ENCODE results near the gene RPL28.

The RPL28 gene

DNA sequence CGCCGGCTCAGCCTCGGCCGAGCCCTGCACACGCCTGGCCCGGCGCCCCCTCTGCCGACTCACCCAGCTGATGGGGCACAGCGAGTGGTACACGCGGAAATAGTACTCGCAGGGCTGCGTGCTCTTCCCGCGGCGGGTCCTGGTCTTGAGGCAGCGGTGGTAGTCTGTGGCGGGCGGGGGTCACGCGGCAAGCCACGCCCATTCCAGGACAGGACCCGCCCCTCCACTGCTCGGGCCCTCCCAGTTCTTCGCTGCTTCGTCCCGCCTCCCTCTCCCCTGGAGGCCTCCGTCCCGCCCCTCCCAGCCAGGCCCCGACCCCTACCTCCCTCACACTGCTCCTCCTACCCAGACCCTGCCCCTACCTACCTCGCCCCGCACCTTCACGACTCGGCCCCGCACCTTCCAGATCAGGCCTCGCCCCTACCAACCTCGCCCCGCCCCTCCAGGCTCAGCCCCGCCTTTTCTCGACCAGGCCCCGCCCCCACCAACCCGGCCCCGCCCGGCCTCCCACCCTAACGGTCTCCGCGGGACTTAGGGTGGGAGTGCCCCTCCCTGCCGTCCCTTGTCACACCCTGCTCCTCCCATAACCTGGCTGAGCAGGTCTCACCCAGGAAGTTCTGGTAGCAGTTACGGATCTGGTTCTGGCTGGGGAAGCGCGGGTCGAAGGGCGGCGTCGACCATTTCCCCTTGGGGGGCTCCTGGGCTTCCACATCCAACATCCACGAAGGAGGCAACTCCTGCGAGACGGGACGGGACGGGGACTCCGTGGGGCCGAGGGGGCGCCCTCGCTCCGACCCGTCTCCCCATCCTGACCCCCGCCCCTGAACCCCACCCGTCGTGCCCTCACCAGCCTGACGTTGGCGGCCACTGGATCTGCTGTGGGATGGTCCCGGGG lies 31.7 kb upstream of the RPL28 start:
- DNase-seq, result peak; percentile 86

DNA sequence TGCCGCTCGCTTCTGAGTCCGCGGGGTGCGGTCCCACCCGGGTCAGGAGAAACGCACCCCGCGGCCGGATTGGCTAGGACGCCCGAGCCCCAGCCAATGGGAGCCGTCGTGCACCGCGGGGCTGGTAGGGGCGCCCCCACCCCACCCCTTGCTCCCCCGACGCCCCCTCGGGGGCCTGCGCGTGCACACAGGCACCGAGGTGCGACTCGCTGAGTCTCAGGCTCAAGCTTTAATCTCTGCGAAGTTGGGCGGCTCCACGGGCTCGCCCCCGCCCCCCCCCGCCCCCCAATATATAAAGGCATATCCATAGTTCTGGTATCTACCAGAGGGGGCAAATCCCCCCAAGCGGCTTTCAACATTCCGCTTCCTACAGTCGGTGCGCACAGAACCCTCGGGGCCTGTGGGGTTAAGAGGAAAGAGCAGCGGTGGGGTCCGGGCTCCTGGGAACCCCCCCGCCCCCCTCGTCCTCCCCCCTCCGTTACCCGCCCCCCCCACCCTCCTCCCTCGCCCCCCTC lies 31.0 kb upstream of the RPL28 start, which contains the start of gene COX6B2:
COX6B2 (minus strand) TSS at position 22 of the 515 bp plus-strand sequence. CDS start 198 bp downstream, outside the sequence.
- DNase-seq, result no peak

DNA sequence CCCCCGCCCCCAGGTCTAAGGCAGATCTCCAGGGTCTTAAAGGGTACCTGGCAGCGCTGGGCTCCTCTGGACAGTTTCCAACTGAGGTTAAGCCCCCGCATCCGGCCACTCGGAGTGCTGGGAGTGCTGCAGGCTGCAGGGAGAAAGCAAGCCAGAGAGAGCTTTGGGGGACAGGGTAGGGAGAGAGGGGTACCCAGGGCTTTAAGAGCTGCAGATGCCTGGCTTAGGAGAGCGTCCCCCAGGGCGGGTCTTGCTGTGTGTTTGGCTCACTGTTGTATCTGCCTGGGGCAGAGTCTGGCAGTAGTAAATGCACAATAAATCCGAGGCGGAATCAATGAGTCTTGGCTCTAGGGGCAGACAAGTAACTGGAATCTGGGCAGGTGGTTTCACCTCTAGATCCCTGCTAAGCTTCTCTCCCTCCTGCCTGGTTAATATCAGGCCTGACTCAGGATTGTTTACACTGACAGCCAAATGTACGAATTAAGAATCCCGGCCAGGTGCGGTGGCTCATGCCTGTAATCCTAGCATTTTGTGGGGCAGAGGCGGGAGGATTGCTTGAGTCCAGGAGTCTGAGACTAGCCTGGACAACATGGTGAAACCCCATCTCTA lies 30.4 kb upstream of the RPL28 start:
- DNase-seq, result no peak

DNA sequence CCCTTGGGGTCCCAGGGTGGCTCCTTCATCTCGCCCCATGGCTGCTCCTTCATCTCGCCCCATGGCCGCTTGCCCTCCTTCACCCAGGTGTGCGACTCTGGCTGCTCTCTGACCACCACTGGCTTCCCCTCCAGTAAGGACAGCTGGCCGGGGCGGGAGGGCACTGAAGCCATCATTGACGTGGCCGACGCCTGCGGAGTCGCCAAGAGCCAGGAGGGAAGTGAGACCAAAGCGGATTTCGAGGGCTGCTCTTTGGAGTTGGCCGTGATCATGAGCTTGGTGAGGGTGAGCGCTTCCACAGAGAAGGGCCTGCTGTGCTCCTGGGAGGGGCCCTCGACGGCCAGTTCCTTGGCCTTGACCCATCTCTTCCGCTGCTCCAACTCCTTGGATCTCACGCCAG lies 27.2 kb upstream of the RPL28 start:
- no peak for DNase-seq

DNA sequence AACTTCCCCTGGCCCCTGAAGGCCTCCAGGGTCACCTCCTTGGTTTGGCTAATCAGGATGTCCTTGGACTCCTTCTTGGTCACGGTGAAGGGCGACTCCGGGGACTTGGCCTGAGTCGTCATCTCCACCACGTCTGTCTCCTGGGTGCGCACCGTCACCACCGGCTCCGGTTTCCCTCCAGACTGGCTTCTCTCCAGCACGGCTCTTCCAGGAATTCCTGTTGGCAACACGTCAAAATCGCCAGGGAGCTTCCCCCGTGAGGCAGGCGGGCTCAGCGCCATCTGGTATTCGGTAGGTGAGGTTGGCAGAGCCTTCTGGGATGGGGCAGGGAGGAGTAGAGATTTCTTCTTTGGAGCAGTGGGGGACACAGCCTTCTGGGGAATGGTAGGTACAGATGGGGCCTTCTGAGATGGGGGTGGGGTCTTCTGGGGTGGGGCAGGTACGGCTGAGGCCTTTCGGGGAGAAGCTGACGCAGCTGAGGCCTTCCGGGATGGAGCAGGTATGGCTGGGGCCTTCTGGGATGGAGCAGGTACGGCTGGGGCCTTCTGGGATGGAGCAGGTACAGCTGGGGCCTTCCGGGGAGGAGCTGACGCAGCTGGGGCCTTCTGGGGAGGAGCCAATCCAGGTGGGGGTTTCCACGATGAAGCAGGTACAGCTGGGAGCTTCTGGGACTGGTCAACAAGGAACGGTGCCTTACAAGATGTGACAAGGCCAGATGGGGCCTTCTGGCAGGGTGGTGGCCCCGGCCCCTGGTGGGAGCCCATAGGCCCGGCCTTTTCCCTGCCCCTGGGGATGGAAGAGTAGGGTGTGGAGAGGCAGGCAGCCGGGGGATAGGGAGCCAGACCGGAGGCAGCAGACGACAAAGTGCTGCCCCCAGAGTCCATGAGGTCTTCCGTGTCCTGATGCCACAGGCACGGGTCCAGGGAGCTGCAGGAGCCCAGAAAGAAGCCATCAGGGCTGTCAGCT lies 26.5 kb upstream of the RPL28 start:
- no peak for DNase-seq

DNA sequence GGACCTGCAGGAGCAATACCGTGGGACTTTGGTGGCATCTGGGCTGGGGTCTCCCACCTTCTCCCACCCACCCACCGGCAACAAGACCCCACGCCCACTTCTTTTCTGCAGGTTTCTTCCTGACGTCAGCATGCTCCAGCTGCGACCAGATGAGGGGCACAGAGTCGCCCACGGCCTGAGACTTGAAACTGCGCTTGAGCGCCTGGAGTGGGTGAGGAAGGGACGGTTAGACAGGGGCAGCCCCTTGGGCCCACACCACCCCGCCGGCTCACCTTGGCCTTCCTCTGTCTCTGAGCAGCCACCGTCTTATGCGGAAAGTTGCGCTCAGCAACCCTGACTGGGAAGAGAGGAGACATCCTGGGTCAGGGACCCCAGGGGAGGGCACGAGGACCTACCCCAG lies 24.8 kb upstream of the RPL28 start:
- DNase-seq, result no peak

DNA sequence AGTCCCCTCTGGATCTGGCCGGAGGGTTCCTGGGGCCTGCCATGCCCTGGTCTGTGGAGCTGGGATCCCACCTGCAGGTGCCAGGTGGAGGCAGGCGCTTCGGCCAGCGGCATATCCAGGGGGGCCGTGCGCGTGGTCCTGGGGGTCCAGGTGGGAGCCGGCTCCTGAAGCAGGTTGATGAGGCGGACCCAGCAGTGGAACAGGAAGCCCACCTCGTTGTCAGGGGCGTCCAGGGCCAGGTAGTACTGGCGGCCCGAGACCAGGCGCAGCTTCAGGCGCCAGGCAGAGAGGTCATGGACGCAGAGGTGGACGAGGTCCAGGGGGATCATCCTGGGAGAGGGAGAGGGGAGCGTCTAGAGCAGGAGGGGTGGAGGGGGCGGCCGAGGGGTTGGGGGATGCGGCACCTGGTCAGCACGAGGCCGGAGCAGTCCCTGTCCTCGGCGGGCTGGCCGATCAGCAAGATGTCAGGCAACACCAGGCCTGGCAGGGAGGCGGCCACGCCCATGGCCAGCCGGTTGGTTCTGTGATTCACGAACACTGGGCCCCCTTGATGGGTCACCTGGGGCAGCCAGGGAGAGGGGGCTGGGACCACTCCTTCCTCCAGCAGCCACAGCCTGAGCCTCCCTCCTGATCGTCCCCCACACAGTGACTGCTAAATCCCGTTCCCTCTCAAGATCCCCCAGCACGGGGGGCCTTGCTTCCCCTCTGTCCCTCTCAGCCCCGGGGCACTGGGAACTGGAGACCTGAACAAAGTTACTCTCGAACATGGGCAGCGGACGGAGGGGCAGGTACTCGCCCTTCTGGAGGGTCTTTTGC lies 23.4 kb upstream of the RPL28 start:
- no peak for DNase-seq

DNA sequence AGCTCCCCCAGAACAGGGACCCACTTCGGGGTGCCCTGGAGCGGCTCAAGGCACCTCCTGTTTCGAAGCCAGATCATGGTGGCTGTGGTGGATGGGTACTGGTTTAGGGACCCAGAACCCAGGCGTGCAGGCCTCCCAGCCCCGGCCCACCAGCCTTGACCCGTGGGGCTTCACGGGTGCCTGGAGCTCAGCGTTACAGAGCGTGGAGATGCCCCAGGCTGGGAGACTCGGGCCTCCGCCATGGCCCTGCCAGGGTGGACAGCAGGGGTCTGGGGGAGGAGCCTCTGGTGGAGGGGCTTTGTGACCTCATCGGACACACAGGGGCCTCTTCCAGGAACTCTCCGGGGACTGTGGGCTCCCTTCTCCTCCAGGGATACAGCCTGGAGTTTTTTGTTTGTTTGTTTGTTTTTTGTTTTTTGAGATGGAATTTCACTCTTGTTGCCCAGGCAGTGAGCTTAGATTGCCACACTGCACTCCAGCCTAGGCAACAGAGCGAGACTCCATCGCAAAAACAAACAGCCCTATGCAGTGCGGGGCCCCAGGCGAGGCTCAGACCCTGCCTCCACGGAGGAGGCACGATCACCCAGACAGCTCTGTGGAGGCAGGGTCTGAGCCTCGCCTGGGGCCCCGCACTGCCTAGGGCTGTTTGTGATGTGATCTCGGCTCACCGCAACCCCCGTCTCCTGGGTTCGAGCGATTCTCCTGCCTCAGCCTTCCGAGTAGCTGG lies 22.6 kb upstream of the RPL28 start, which contains the start of gene GARIN5B:
GARIN5B (minus strand) TSS at position 271 of the 727 bp plus-strand sequence; CDS start at position 77, 194 bp downstream.
- no peak for DNase-seq

DNA sequence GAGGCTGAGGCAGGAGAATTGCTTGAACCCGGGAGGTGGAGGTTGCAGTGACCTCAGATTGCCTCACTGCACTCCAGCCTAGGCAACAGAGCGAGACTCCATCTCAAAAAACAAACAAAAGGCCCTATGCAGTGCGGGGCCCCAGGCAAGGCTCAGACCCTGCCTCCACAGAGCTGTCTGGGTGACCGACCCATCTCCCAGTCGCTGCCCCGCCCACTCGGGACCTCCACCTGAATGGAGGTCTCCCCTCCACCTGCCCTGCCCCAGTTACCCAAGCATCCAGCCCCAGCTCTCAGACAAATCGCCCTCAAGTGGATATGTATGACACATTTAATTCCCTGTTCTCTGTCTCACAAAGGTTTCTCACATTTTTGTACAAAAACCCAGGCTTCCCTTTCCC lies 20.5 kb upstream of the RPL28 start:
- DNase-seq, result no peak

DNA sequence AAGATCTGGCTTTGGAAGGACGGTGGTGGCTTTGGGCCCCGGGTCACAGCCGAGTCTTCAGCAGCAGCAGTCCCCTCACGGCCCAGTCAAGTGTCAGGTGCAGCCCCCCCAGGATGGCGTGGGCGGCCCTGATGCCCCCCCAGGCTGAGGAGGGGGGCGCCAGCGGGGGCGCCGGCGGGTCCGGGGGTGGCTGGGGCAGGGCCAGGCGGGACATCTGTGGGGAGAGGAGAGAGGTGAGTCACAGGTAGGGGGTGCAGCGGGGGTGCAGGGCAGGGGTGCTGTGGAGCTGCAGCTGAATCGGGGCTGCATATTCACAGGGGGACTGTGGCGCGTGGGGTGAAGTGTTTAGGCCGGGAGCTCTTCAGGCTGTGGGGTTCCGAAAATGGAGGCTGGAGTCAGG lies 19.8 kb upstream of the RPL28 start:
- DNase-seq, result no peak

DNA sequence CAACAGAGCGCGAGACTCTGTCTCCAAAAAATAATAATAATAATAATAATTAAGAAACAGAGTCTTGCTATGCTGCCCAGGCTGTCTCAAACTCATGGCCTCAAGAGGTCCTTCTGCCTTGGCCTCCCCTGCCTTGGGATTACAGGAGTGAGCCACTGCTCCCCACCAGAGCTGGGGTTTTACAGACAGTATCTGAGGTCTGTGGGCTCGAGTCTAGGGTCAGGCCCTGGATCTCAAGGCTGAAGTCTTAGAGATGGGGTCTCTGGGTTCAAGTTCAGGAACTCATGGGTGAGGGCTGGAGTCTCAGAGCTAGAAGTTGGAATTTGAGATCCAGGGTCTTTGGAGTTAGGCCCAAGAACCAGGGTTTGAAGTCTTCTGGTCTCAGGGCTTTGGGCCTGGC lies 18.9 kb upstream of the RPL28 start:
- DNase-seq, result no peak

DNA sequence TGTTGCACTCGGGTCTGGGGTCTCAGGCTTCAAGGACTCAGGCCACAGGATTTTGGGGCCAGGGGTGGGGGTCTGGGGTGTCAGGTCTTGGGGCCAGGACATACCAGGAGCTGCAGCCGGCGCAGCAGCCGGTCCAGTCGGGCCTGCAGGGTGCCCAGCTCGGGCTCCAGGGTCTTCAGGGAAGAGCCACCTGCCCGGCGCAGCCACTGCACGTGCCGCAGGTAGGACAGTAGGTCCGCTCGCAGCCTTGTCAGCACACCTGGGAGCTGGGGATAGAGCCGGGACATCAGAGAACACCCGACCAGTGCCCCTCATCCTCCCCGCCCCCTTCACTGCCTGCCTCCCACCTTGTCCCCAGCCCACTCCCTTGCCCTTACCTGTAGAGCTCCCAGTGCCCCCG lies 17.6 kb upstream of the RPL28 start:
- no peak for DNase-seq

DNA sequence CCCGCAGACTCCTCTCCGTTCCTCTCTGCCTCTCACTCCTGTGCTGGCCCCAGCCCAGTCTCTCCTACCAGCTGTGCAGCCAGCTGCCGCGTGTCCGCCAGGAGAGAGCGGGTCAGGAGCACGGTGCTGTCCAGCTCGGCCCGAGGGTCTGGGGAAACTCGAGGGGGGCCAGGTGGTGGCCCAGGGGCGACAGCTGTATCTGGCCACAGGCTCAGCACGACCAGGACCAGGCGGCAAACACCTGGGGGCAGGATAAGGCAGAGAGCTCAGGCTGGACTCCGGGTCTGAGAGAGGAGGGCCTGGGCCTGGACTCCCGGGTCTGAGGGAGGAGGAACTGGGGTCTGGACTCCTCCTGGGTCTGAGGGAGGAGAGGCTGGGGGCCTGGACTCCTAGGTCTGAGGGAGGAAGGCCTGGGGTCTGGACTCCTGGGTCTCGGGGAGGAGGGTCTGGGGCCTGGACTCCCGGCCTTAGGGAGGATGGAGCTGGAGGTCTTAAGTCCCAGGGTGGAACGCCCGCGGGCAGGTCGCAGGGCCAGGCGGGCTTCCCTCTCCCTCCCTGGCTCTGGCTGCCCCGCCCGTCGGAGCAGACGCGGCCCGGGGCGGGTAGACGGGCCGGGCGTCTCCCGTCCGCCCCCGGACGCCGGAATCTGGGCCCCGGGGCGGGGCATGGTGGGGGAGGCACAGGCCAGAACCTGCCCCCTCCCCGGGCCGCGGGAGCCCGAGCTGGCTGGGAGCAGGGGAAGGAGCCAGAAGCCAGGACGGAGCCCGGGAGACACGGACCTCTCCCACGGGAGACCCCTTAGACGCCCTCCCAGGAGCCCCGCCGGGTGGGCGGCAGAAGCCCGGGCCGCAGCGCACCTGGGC lies 16.8 kb upstream of the RPL28 start:
- peak; percentile 77 for DNase-seq

DNA sequence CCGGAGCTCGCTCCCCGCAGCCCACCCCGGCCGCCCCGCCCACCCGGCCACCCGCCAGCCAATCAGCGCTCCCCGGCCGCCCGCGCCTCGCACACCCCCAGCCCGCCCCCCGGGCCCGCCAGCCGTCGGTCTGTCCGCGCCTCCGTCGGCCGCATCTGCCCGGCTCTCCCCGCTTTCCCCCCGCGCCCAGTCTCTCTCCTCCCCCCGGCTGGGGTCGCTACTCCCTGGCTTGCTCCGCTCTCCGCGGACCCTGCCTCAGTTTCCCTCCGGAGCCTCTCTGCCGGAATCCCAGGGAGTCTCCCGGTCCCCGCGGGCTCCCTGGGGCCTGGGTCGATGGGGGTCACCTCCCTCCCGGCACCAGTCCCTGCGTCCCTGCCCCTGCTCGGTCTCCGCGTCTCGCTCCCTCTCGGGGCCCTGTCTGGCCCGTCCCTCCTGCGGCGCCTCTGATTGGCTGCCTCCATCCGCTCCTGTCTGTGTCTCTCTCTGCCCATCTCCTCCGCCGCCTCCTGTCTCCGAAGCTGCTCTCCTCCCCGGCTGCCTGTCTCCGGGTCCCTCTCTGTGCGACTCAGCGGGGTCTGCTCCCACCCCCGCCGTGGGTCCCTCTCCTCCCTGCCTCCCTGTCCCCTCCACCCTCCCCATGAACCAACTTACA lies 16.0 kb upstream of the RPL28 start:
- peak; percentile 73 for DNase-seq

DNA sequence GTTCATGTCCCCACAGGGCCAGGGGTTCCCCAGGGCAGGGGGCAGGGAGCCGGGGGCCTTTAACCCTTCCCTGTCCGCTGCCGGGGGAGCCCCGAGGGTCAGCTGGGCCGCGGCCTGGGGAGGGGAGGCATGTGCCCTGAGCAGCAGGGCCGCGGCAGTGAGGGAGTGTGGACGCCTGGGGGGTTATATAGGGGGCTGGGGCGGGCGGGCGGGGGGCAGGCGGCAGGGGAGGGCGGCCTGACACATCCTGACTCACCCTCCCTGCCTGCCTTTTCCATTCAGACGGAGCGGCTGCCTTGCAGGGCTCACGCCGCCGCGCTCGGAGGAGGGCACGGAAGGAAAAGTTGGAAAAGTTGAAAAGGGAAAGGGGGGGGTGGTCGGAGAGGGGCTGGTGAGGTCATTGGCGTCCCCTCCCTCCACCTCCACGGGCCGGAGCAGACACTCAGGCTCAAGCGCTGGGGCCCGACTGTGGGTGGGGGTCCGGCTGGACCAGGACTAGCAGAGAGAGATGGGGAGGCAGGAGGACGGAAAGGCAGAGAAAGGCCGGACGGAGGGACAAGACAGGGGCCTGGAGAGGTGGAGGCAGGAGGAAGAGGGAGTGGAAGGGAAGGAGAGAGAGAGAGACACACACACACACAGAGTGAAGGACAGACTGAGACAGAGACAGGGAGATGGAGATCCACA lies 15.3 kb upstream of the RPL28 start, which contains the start of gene IL11:
IL11 (minus strand) TSS at position 159 of the 684 bp plus-strand sequence; CDS start at position 6, 153 bp downstream.
- DNase-seq, result no peak

DNA sequence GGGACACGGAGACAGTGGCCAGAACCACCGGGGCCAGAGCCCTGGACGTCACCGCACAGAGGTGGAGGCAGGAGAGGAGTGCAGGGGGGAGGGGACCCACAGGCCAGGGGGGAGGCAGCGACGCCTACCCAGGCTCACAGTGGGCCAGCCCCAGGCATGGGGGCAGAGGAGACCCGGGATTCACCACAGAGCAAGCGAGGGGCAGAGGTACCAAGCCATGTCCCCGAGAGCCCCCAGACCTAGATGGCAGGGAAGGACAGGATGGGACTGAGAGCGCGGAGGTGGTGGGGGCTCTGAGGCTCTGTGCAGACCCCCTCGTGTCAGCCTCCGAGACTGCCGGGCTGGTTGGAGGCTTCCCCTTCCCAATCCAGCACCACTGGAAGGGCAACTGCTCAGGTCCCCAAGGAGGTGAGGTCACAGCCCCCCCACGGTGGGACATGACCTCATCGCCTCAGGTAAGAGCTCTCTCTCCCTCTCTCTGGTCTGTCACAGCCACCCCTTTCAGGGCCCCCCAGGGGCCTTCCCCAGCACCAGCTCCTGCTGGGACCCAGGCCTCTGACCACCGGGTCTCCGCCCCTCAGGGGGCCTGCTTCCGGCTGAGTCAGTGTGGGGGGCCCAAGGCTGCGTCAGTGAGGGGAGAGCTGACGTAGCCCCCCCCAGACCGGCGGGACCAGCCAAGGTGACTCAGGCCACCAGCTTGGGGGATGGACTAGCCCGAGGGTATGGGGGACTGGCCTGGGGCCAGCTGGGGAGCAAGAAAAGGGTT lies 13.2 kb upstream of the RPL28 start:
- DNase-seq, result no peak

DNA sequence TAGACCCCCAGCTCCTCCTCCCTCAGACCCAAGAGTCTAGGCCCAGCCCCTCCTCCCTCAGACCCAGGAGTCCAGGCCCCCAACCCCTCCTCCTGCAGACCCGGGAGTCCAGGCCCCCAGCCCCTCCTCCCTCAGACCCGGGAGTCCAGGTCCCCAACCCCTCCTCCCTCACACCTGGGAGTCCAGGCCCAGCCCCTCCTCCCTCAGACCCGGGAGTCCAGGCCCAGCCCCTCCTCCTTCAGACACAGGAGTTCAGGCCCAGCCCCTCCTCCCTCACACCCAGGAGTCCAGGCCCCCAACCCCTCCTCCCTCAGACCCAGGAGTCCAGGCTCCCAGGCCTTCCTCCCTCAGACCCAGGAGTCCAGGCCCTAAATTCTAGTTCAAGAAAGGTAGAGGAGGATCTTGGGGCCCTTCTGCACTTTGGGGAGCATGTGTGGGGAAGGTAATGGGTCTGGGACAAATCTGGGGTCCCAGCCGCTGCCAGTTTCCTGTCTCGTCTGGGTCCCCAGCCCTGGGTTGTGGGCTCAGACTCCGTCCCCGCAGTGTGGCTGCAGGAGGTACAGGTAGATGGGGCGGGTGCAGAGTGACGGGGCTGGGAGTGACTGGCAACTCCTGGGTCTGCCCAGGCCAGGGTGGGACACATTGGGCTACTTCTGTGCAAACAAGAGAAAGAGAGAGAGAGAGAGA lies 12.3 kb upstream of the RPL28 start:
- DNase-seq, result no peak

Measured in activated effector memory CD4-positive, alpha-beta T cell treated with anti-CD3 and anti-CD28 coated beads, Interleukin-2, amount 50 U/mL, for 16 hours (primary cell).